SH-SY5Y (cell line): ENCODE results near the gene NATD1.

ENCODE experiments used
- GATA2 ChIP-seq: IDR thresholded peaks from 2 replicates; pipeline ENCODE4 v1.6.1; 2011; ENCODE audit warnings: mild to moderate bottlenecking, low read depth, low read length
- GATA3 ChIP-seq: IDR thresholded peaks from 2 replicates; pipeline ENCODE4 v1.6.1; 2011; ENCODE audit warnings: low read depth, mild to moderate bottlenecking, low read length, moderate library complexity

- TF ChIP-seq GATA2 (no peak), GATA3 (no peak)
These were observed 29.0 kb upstream of the NATD1 start for GRCh38 chr17:21282231-21282630.
